ENCODE data around the gene VPS13D.

Gene VPS13D

GRCh38 chr1:12544357-12544756 lies 314.5 kb downstream of the VPS13D start:
- H3K27me3 ChIP-seq (ENCODE audit: insufficient read depth, low read length) = no peaks in the 10 kb centered on the region
- peaks cover 9% of the 10 kb centered on the region for H3K4me1 ChIP-seq (ENCODE audit: control insufficient read depth, insufficient read depth, low read length, unreplicated experiment)
- H3K4me3 ChIP-seq (ENCODE audit: low read depth, low read length) = no peak overlapping the region
- H2AFZ ChIP-seq (ENCODE audit: low read length, unreplicated experiment) = no peak overlapping the region
- no peak overlapping the region for H3K27ac ChIP-seq (ENCODE audit: low read depth, low read length)
- H3K36me3 ChIP-seq (ENCODE audit: insufficient read depth, low read length) = no peaks in the 10 kb centered on the region
- no peaks in the 10 kb centered on the region for H3K79me2 ChIP-seq (ENCODE audit: control insufficient read depth, insufficient read depth, low read length, unreplicated experiment)

GRCh38 chr1:12544992-12545391 lies 315.2 kb downstream of the VPS13D start:
- H3K4me1 ChIP-seq (ENCODE audit: control insufficient read depth, insufficient read depth, low read length, unreplicated experiment) = peaks cover 15% of the 10 kb centered on the region
- no peaks in the 10 kb centered on the region for H3K36me3 ChIP-seq (ENCODE audit: insufficient read depth, low read length)
- no peak overlapping the region for H3K4me3 ChIP-seq (ENCODE audit: low read depth, low read length)
- no peak overlapping the region for H3K27ac ChIP-seq (ENCODE audit: low read depth, low read length)
- H2AFZ ChIP-seq (ENCODE audit: low read length, unreplicated experiment) = no peak overlapping the region
- no peaks in the 10 kb centered on the region for H3K27me3 ChIP-seq (ENCODE audit: insufficient read depth, low read length)
- H3K79me2 ChIP-seq (ENCODE audit: control insufficient read depth, insufficient read depth, low read length, unreplicated experiment) = no peaks in the 10 kb centered on the region

GRCh38 chr1:12546771-12547585 lies 317.1 kb downstream of the VPS13D start:
- Histone ChIP-seq H3K36me3 (ENCODE audit: insufficient read depth, low read length) (no peaks in the 10 kb centered on the region), H3K27me3 (ENCODE audit: insufficient read depth, low read length) (no peaks in the 10 kb centered on the region), H3K4me1 (ENCODE audit: control insufficient read depth, insufficient read depth, low read length, unreplicated experiment) (peaks cover 16% of the 10 kb centered on the region), H3K27ac (ENCODE audit: low read depth, low read length) (no peak overlapping the region), H2AFZ (ENCODE audit: low read length, unreplicated experiment) (no peak overlapping the region), H3K4me3 (ENCODE audit: low read depth, low read length) (no peak overlapping the region), H3K79me2 (ENCODE audit: control insufficient read depth, insufficient read depth, low read length, unreplicated experiment) (no peaks in the 10 kb centered on the region)

GRCh38 chr1:12547586-12548225 lies 317.9 kb downstream of the VPS13D start:
- H3K79me2 ChIP-seq (ENCODE audit: control insufficient read depth, insufficient read depth, low read length, unreplicated experiment) = no peaks in the 10 kb centered on the region
- no peaks in the 10 kb centered on the region for H3K27me3 ChIP-seq (ENCODE audit: insufficient read depth, low read length)
- H3K4me3 ChIP-seq (ENCODE audit: low read depth, low read length) = no peak overlapping the region
- H2AFZ ChIP-seq (ENCODE audit: low read length, unreplicated experiment) = no peak overlapping the region
- H3K4me1 ChIP-seq (ENCODE audit: control insufficient read depth, insufficient read depth, low read length, unreplicated experiment) = peaks cover 16% of the 10 kb centered on the region
- H3K27ac ChIP-seq (ENCODE audit: low read depth, low read length) = no peak overlapping the region
- no peaks in the 10 kb centered on the region for H3K36me3 ChIP-seq (ENCODE audit: insufficient read depth, low read length)

- Histone ChIP-seq H3K36me3 (ENCODE audit: insufficient read depth, low read length) (no peaks in the 10 kb centered on the region), H3K27me3 (ENCODE audit: insufficient read depth, low read length) (no peaks in the 10 kb centered on the region), H3K79me2 (ENCODE audit: control insufficient read depth, insufficient read depth, low read length, unreplicated experiment) (no peaks in the 10 kb centered on the region), H3K4me3 (ENCODE audit: low read depth, low read length) (no peak overlapping the region), H3K27ac (ENCODE audit: low read depth, low read length) (no peak overlapping the region), H2AFZ (ENCODE audit: low read length, unreplicated experiment) (no peak overlapping the region), H3K4me1 (ENCODE audit: control insufficient read depth, insufficient read depth, low read length, unreplicated experiment) (peaks cover 16% of the 10 kb centered on the region)
Measured at GRCh38 chr1:12548279-12548972, 318.6 kb downstream of the VPS13D start.

- Histone ChIP-seq H3K27ac (ENCODE audit: low read depth, low read length) (peak overlapping the region; percentile 64), H3K4me1 (ENCODE audit: control insufficient read depth, insufficient read depth, low read length, unreplicated experiment) (peaks cover 16% of the 10 kb centered on the region), H3K4me3 (ENCODE audit: low read depth, low read length) (no peak overlapping the region), H3K79me2 (ENCODE audit: control insufficient read depth, insufficient read depth, low read length, unreplicated experiment) (no peaks in the 10 kb centered on the region), H3K36me3 (ENCODE audit: insufficient read depth, low read length) (no peaks in the 10 kb centered on the region), H3K27me3 (ENCODE audit: insufficient read depth, low read length) (no peaks in the 10 kb centered on the region), H2AFZ (ENCODE audit: low read length, unreplicated experiment) (no peak overlapping the region)
Measured at GRCh38 chr1:12548973-12549459, 319.2 kb downstream of the VPS13D start.

- Histone ChIP-seq H3K27ac (ENCODE audit: low read depth, low read length) (peak overlapping the region; percentile 64), H3K27me3 (ENCODE audit: insufficient read depth, low read length) (no peaks in the 10 kb centered on the region), H3K4me1 (ENCODE audit: control insufficient read depth, insufficient read depth, low read length, unreplicated experiment) (peaks cover 16% of the 10 kb centered on the region), H3K79me2 (ENCODE audit: control insufficient read depth, insufficient read depth, low read length, unreplicated experiment) (no peaks in the 10 kb centered on the region), H2AFZ (ENCODE audit: low read length, unreplicated experiment) (no peak overlapping the region), H3K4me3 (ENCODE audit: low read depth, low read length) (peak overlapping the region; percentile 57), H3K36me3 (ENCODE audit: insufficient read depth, low read length) (no peaks in the 10 kb centered on the region)
Measured at GRCh38 chr1:12549460-12550349, 319.9 kb downstream of the VPS13D start.

- H3K79me2 ChIP-seq (ENCODE audit: control insufficient read depth, insufficient read depth, low read length, unreplicated experiment) = no peaks in the 10 kb centered on the region
- H3K36me3 ChIP-seq (ENCODE audit: insufficient read depth, low read length) = no peaks in the 10 kb centered on the region
- H3K27ac ChIP-seq (ENCODE audit: low read depth, low read length) = no peak overlapping the region
- H3K4me1 ChIP-seq (ENCODE audit: control insufficient read depth, insufficient read depth, low read length, unreplicated experiment) = peaks cover 17% of the 10 kb centered on the region
- H2AFZ ChIP-seq (ENCODE audit: low read length, unreplicated experiment) = no peak overlapping the region
- H3K4me3 ChIP-seq (ENCODE audit: low read depth, low read length) = no peak overlapping the region
- no peaks in the 10 kb centered on the region for H3K27me3 ChIP-seq (ENCODE audit: insufficient read depth, low read length)
Measured at GRCh38 chr1:12551584-12551983, 321.8 kb downstream of the VPS13D start.

- Histone ChIP-seq H3K79me2 (ENCODE audit: control insufficient read depth, insufficient read depth, low read length, unreplicated experiment) (no peaks in the 10 kb centered on the region), H3K27me3 (ENCODE audit: insufficient read depth, low read length) (no peaks in the 10 kb centered on the region), H3K27ac (ENCODE audit: low read depth, low read length) (no peak overlapping the region), H2AFZ (ENCODE audit: low read length, unreplicated experiment) (no peak overlapping the region), H3K4me1 (ENCODE audit: control insufficient read depth, insufficient read depth, low read length, unreplicated experiment) (peaks cover 23% of the 10 kb centered on the region), H3K36me3 (ENCODE audit: insufficient read depth, low read length) (no peaks in the 10 kb centered on the region), H3K4me3 (ENCODE audit: low read depth, low read length) (no peak overlapping the region)
Measured at GRCh38 chr1:12552111-12552888, 322.5 kb downstream of the VPS13D start.

Measured in ACC112 (cell line).